ENCODE measurements around the gene MICOS13.

The MICOS13 gene

DNA sequence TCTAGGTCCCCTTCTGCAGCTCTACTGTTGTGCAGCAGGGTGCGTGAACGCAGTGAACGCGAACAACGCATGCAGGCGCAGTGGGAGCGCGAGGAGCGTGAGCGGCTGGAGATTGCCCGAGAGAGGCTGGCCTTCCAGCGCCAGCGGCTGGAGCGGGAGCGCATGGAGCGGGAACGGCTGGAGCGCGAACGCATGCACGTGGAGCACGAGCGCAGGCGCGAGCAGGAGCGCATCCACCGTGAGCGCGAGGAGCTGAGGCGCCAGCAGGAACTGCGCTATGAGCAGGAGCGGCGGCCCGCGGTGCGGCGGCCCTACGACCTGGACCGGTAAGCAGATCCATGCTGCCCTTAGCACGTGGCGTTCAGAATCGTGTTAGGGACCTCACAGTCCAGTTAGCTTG, 18.8 kb downstream of the MICOS13 start:
- no peak overlapping the region for H2AFZ ChIP-seq (ENCODE audit: low read length, unreplicated experiment)
- H3K79me2 ChIP-seq (ENCODE audit: control insufficient read depth, insufficient read depth, low read length, unreplicated experiment): no peaks in the 10 kb centered on the region
- peaks cover 11% of the 10 kb centered on the region; the same call in 1 of the 2 replicates for H3K36me3 ChIP-seq (ENCODE audit: insufficient read depth, low read length)
- no peak overlapping the region for H3K4me3 ChIP-seq (ENCODE audit: low read depth, low read length)
- no peak overlapping the region for H3K27ac ChIP-seq (ENCODE audit: low read depth, low read length)
- peaks cover 4% of the 10 kb centered on the region for H3K4me1 ChIP-seq (ENCODE audit: control insufficient read depth, insufficient read depth, low read length, unreplicated experiment)
- H3K27me3 ChIP-seq (ENCODE audit: insufficient read depth, low read length): no peaks in the 10 kb centered on the region

DNA sequence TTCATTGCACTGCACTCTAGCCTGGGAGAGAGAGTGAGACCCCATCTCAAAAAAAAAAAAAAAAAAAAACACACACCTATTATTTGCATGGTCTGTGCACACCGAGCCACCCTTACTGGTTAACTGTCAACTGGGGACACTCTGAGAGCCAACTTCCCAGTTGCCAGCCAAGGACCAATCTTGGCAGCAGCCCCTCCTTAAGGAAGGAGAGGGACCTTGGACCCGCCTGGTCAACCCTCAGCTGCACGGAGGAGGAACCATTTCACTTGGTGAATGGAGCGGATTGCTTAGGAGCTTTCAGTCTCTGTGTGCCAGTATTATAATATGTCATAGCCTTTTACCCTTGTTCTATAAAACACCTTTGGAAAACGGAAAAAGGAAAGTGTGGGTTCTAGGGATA, 24.9 kb downstream of the MICOS13 start:
- H2AFZ ChIP-seq (ENCODE audit: low read length, unreplicated experiment): no peak overlapping the region
- no peak overlapping the region for H3K27ac ChIP-seq (ENCODE audit: low read depth, low read length)
- no peaks in the 10 kb centered on the region for H3K4me1 ChIP-seq (ENCODE audit: control insufficient read depth, insufficient read depth, low read length, unreplicated experiment)
- H3K4me3 ChIP-seq (ENCODE audit: low read depth, low read length): no peak overlapping the region
- H3K36me3 ChIP-seq (ENCODE audit: insufficient read depth, low read length): 0 out of 2 replicates have a peak, but pooled peaks cover 3% of the 10 kb centered on the region
- H3K79me2 ChIP-seq (ENCODE audit: control insufficient read depth, insufficient read depth, low read length, unreplicated experiment): no peaks in the 10 kb centered on the region
- no peaks in the 10 kb centered on the region for H3K27me3 ChIP-seq (ENCODE audit: insufficient read depth, low read length)

DNA sequence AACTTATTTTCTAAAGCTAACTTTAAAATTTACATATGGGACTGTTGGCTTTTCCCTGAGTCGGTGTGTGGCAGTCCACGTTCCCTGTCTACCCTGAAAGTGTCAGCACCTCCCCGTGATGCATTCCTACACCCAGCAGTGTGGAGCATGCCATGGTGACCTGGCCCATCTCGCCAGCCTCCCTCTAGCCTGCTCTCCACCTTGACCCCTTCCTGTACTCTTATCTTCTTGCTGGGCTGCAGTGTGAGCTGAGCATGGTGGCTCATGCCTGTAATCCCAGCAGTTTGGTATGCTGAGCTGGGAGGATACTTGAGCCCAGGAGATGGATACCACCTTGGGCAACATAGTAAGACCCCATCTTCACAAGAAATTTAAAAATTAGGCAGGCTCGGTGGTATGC, 25.4 kb downstream of the MICOS13 start:
- Histone ChIP-seq H3K79me2 (ENCODE audit: control insufficient read depth, insufficient read depth, low read length, unreplicated experiment) (no peaks in the 10 kb centered on the region), H3K4me1 (ENCODE audit: control insufficient read depth, insufficient read depth, low read length, unreplicated experiment) (no peaks in the 10 kb centered on the region), H2AFZ (ENCODE audit: low read length, unreplicated experiment) (no peak overlapping the region), H3K36me3 (ENCODE audit: insufficient read depth, low read length) (0 out of 2 replicates have a peak, but pooled peaks cover 6% of the 10 kb centered on the region), H3K4me3 (ENCODE audit: low read depth, low read length) (no peak overlapping the region), H3K27me3 (ENCODE audit: insufficient read depth, low read length) (no peaks in the 10 kb centered on the region), H3K27ac (ENCODE audit: low read depth, low read length) (no peak overlapping the region)

DNA sequence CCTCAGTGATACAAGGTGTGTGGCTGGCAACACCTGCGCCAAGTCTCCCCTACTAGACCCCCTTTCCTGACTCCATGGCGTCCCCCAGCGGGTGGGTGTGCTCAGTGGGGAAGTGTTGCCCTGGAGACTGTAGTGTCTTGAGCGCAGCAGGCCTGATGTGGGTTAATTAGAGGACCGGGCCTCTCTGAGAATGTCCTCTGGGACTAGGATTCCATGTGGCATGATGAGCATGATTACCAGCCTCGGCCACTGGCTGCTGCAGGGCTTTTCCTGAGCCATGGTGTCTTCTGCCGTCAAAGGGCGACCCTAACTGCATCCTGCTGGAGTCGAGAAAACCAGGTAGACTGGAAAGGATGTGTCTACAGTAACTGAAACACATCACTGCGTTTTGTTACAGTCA, 28.1 kb downstream of the MICOS13 start:
- Histone ChIP-seq H3K79me2 (ENCODE audit: control insufficient read depth, insufficient read depth, low read length, unreplicated experiment) (peaks cover 4% of the 10 kb centered on the region), H3K4me3 (ENCODE audit: low read depth, low read length) (no peak overlapping the region)

DNA sequence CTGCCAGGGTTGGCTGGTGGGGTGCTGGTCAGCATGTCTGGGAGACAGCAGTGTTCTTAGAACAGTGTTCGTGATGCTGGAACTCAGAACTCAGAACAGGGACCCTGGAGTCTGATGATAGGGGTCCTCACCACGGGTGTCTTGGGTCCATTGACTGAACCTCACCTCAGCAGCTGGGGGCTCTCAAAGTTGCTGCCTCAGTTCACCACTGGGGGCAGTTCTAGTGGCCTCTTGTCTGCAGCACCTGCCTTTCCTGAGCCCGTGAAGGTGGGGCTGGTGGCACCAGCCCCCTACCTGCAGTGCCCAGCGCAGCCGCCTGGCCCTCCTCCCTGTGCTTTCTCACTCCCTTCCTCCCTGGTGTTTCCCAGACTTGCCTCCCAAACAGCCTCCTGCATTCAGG, 29.0 kb downstream of the MICOS13 start:
- peaks cover 8% of the 10 kb centered on the region for H3K79me2 ChIP-seq (ENCODE audit: control insufficient read depth, insufficient read depth, low read length, unreplicated experiment)
- no peaks in the 10 kb centered on the region for H3K4me1 ChIP-seq (ENCODE audit: control insufficient read depth, insufficient read depth, low read length, unreplicated experiment)
- H3K27me3 ChIP-seq (ENCODE audit: insufficient read depth, low read length): no peaks in the 10 kb centered on the region
- H3K4me3 ChIP-seq (ENCODE audit: low read depth, low read length): no peak overlapping the region
- H3K27ac ChIP-seq (ENCODE audit: low read depth, low read length): no peak overlapping the region
- no peak overlapping the region for H2AFZ ChIP-seq (ENCODE audit: low read length, unreplicated experiment)
- peaks cover 9% of the 10 kb centered on the region; the same call in 1 of the 2 replicates for H3K36me3 ChIP-seq (ENCODE audit: insufficient read depth, low read length)

More for the DNA sequence above, 28.1 kb downstream of the MICOS13 start:
- Histone ChIP-seq H3K27ac (ENCODE audit: low read depth, low read length) (no peak overlapping the region), H3K27me3 (ENCODE audit: insufficient read depth, low read length) (no peaks in the 10 kb centered on the region), H3K36me3 (ENCODE audit: insufficient read depth, low read length) (0 out of 2 replicates have a peak, but pooled peaks cover 9% of the 10 kb centered on the region), H3K4me1 (ENCODE audit: control insufficient read depth, insufficient read depth, low read length, unreplicated experiment) (no peaks in the 10 kb centered on the region), H2AFZ (ENCODE audit: low read length, unreplicated experiment) (no peak overlapping the region)

DNA sequence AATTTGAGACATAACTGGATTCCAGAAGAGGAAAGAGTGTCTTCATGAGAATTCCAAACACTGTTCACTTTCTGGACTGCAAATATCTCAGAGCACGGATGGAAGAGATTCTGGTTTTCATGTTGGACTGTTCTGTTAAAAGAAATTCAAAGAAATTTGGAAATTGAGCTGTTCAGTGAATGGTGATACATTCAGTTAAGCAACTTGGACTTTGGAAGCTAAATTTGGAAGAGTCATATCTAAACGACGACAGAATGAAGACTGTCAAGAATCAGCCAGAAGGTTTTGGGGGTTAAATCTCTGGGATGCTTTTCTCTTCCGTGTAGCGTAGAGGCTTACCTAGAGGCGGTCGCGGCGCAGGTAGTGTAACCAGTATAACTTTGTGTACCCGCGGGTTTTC, 31.9 kb downstream of the MICOS13 start:
- Histone ChIP-seq H3K36me3 (ENCODE audit: insufficient read depth, low read length) (peaks cover 13% of the 10 kb centered on the region; the same call in 1 of the 2 replicates), H3K27me3 (ENCODE audit: insufficient read depth, low read length) (no peaks in the 10 kb centered on the region), H2AFZ (ENCODE audit: low read length, unreplicated experiment) (no peak overlapping the region), H3K27ac (ENCODE audit: low read depth, low read length) (no peak overlapping the region), H3K79me2 (ENCODE audit: control insufficient read depth, insufficient read depth, low read length, unreplicated experiment) (peaks cover 30% of the 10 kb centered on the region), H3K4me1 (ENCODE audit: control insufficient read depth, insufficient read depth, low read length, unreplicated experiment) (no peaks in the 10 kb centered on the region), H3K4me3 (ENCODE audit: low read depth, low read length) (no peak overlapping the region)

DNA sequence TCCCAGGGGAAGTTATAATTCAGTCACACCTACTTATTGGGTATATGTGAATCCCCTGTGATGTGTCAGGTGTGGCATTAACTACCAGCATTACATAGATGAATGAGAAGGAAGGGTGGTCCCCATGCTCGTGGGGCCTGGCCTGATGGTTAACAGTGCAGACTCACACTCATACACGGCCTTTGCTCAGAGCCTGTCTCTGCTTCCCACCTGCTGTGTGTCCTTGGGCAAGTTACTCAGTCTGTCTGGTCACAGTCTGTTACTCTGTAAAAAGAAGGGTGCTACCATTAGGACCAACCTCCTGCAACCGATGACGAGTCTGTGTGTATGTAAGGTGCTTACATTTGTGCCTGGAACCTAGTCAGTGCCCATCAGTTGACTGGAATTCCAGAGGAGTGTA, 33.6 kb downstream of the MICOS13 start:
- Histone ChIP-seq H3K27me3 (ENCODE audit: insufficient read depth, low read length) (no peaks in the 10 kb centered on the region), H3K79me2 (ENCODE audit: control insufficient read depth, insufficient read depth, low read length, unreplicated experiment) (peaks cover 45% of the 10 kb centered on the region), H3K36me3 (ENCODE audit: insufficient read depth, low read length) (peaks cover 17% of the 10 kb centered on the region; the same call in 1 of the 2 replicates), H3K27ac (ENCODE audit: low read depth, low read length) (no peak overlapping the region), H2AFZ (ENCODE audit: low read length, unreplicated experiment) (no peak overlapping the region), H3K4me3 (ENCODE audit: low read depth, low read length) (no peak overlapping the region), H3K4me1 (ENCODE audit: control insufficient read depth, insufficient read depth, low read length, unreplicated experiment) (no peaks in the 10 kb centered on the region)

DNA sequence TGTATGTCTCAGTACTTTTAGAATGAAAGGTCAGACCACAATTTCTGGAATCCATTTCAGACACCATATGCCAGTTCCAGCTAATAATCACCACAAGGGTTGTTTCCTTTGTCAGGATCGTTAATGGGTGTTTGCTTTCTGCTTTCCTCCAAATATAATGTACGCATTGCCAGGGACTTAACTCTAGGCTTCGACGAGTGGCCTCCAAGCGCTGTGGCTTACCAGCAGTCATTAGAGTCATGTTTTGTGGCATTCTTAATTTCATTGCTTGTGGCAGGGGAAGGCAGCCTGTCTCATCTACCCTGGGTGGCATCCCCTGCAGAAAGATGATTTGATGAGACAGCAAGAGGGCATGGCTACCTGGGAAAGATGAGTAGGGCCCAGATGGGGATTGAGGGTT, 34.9 kb downstream of the MICOS13 start:
- Histone ChIP-seq H3K27me3 (ENCODE audit: insufficient read depth, low read length) (no peaks in the 10 kb centered on the region), H3K36me3 (ENCODE audit: insufficient read depth, low read length) (peaks cover 14% of the 10 kb centered on the region; the same call in 1 of the 2 replicates), H3K4me1 (ENCODE audit: control insufficient read depth, insufficient read depth, low read length, unreplicated experiment) (no peaks in the 10 kb centered on the region), H3K27ac (ENCODE audit: low read depth, low read length) (no peak overlapping the region), H3K79me2 (ENCODE audit: control insufficient read depth, insufficient read depth, low read length, unreplicated experiment) (peaks cover 56% of the 10 kb centered on the region), H2AFZ (ENCODE audit: low read length, unreplicated experiment) (no peak overlapping the region), H3K4me3 (ENCODE audit: low read depth, low read length) (no peak overlapping the region)

DNA sequence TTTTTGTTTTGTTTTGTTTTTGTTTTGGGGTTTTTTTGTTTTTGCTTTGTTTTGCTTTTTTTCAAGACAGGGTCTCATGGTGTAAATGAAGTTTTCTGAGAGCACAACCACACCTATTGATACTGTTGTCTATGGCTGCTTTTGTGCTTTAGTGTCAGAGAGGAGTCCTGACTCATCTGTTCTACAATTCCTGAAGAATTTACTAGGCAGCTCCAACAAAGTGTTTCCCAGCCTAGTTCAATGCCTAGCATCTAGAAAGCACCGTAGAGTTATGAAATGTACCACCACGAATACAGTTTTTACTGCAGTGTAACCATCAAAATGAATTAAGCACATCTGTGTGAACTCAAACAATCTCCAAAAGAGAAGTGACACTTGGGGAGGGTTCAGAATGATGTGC, 36.3 kb downstream of the MICOS13 start:
- H3K27me3 ChIP-seq (ENCODE audit: insufficient read depth, low read length): no peaks in the 10 kb centered on the region
- H3K36me3 ChIP-seq (ENCODE audit: insufficient read depth, low read length): peaks cover 8% of the 10 kb centered on the region; the same call in 1 of the 2 replicates
- H3K27ac ChIP-seq (ENCODE audit: low read depth, low read length): no peak overlapping the region
- no peak overlapping the region for H3K4me3 ChIP-seq (ENCODE audit: low read depth, low read length)
- no peaks in the 10 kb centered on the region for H3K4me1 ChIP-seq (ENCODE audit: control insufficient read depth, insufficient read depth, low read length, unreplicated experiment)
- H3K79me2 ChIP-seq (ENCODE audit: control insufficient read depth, insufficient read depth, low read length, unreplicated experiment): peaks cover 68% of the 10 kb centered on the region
- no peak overlapping the region for H2AFZ ChIP-seq (ENCODE audit: low read length, unreplicated experiment)

DNA sequence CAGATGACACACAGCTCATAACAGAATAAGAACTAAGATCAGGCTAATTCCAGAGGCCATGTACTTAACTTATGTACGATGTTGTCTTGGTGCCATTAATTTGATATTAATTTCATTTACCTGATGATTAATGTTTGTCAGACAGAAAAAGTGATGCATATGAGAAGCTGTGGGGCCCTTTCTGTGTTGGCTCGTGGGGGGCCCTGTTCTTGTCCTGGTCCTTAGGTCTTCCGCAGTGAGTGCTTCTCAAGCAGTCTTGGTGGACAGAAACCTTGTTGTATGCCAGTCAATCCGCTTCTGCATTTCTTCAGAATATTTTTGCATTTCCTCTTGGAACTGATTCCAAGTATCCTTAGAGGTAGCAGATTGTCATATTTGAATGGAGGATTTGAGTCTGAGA, 37.3 kb downstream of the MICOS13 start:
- peaks cover 8% of the 10 kb centered on the region; the same call in 1 of the 2 replicates for H3K36me3 ChIP-seq (ENCODE audit: insufficient read depth, low read length)

DNA sequence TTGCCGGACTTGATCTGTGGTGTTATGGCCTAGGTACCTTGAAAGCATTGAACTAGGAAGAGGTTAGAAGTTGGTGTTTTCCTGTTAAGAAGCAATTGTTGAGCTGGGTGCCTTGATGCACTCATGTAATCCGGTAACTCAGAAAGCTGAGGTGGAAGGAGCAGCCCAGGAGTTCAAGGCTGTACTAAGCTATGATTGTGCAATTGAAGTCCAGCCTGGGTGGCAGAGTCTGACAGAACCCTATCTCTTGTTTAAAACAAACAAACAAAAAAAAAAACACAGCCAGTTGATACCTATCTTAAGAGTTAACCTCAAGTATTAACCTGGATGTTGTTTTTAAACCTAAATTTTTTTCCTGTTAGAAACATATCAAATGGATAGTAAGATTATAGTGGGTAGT, 38.1 kb downstream of the MICOS13 start:
- H3K4me1 ChIP-seq (ENCODE audit: control insufficient read depth, insufficient read depth, low read length, unreplicated experiment): no peaks in the 10 kb centered on the region
- peaks cover 8% of the 10 kb centered on the region; the same call in 1 of the 2 replicates for H3K36me3 ChIP-seq (ENCODE audit: insufficient read depth, low read length)
- no peak overlapping the region for H2AFZ ChIP-seq (ENCODE audit: low read length, unreplicated experiment)
- no peaks in the 10 kb centered on the region for H3K27me3 ChIP-seq (ENCODE audit: insufficient read depth, low read length)
- H3K27ac ChIP-seq (ENCODE audit: low read depth, low read length): no peak overlapping the region
- H3K79me2 ChIP-seq (ENCODE audit: control insufficient read depth, insufficient read depth, low read length, unreplicated experiment): peaks cover 80% of the 10 kb centered on the region
- H3K4me3 ChIP-seq (ENCODE audit: low read depth, low read length): no peak overlapping the region

More for the DNA sequence above, 37.3 kb downstream of the MICOS13 start:
- Histone ChIP-seq H3K27ac (ENCODE audit: low read depth, low read length) (no peak overlapping the region), H2AFZ (ENCODE audit: low read length, unreplicated experiment) (no peak overlapping the region), H3K27me3 (ENCODE audit: insufficient read depth, low read length) (no peaks in the 10 kb centered on the region), H3K79me2 (ENCODE audit: control insufficient read depth, insufficient read depth, low read length, unreplicated experiment) (peaks cover 71% of the 10 kb centered on the region), H3K4me3 (ENCODE audit: low read depth, low read length) (no peak overlapping the region), H3K4me1 (ENCODE audit: control insufficient read depth, insufficient read depth, low read length, unreplicated experiment) (no peaks in the 10 kb centered on the region)

Measured in ACC112 (cell line).